ENCODE results near the gene S100A6.

DNA sequence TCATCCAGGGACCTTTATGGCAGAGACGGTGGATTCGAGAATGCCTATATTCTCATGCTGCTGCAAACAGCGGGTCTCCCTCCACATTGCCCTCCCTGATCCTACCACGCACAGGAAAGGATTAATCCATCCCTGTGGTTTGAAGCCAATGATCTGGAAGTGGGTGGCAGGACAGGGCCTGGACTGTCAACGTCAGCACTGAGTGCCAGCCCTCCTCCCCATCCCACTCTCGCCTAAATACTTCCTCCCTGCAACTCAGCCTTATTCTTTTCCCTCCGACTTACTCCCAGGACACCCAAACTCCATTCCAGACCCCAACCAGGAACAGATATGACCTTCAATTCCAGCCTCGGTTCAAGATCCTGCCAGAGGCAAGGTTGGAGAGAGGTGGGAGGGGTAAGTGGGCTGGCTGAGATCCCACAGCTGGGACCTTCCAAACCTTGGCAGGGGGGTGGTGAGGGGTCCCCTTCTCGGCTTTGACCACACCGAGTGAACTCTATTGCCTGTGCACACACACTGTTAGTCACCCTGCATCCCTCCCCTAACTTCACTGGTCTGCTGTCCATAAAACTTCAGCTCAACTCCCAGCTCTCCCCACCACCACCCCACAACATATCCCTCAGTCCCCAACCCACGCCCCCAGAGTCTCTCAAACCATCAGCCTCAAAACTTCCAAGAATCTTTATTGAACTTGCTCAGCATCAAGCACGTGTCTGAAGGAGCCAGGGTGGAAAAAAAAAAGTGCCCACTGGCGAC lies 7.3 kb upstream of the S100A6 start:
- TF ChIP-seq, protein P1, sequence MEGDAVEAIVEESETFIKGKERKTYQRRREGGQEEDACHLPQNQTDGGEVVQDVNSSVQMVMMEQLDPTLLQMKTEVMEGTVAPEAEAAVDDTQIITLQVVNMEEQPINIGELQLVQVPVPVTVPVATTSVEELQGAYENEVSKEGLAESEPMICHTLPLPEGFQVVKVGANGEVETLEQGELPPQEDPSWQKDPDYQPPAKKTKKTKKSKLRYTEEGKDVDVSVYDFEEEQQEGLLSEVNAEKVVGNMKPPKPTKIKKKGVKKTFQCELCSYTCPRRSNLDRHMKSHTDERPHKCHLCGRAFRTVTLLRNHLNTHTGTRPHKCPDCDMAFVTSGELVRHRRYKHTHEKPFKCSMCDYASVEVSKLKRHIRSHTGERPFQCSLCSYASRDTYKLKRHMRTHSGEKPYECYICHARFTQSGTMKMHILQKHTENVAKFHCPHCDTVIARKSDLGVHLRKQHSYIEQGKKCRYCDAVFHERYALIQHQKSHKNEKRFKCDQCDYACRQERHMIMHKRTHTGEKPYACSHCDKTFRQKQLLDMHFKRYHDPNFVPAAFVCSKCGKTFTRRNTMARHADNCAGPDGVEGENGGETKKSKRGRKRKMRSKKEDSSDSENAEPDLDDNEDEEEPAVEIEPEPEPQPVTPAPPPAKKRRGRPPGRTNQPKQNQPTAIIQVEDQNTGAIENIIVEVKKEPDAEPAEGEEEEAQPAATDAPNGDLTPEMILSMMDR (conservative IDR thresholded peaks at IDR 0.05 in 1 of 2, IDR thresholded peaks at IDR 0.05 in 1 of 2; ENCODE audit: low read depth in 1 of 2, low read length in 2 of 2): no peak
- TF ChIP-seq EZH2 (IDR thresholded peaks at IDR 0.05; ENCODE audit: low read length, missing control alignments): no peak
